NCI-H1930 (cell line): Measurements from ENCODE around the gene SMYD3.
"Not testable (repeated sequence)": the region's sequence is repeated elsewhere in the genome, so short reads cannot be mapped to it uniquely, and the experiment has no call there.

ENCODE experiments used
- DNase-seq, 2 experiments: peaks; one replicate each; lab custom pipeline; 2025; lab: John Stamatoyannopoulos, UW

SMYD3 gene

GRCh38 chr1:246108278-246108925, 398.7 kb downstream of the SMYD3 start:
- DNase-seq = no peak

DNA sequence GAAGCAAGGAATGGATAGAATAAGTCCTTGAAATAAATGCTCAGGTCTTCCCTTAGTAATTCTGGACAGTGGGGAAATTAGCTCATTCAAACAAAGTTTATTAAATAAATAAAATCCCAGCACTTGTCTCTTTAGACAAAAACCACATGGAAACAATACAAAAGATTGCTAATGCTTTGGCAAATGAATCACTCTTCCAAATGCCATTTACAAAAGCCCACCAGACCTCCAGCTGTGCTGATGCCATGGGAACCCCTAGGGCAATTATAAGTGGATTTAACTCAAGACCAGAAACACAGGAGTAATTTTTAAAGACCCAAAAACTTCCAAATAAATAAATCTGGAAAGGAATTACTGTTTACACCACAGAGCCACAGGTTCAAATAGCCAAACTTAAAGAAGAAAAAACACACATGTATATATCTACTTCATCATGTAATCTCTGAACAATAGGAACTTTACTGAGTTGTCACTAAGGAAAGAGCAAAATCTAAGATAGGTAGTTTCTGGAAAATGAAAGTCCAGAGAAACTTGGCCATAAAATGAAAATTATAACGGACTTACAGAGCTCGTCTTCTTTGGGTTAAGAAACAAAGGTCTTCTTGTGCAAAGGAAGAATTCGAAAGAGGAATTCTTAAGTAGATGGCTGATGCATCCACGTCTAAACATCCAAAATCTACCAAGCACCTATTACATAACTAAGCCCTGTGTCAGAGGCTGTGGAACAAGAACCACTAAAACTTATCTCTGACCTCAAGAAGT, 399.4 kb downstream of the SMYD3 start:
- DNase-seq = no peak

- DNase-seq = no peak
These were observed 400.7 kb downstream of the SMYD3 start for GRCh38 chr1:246106342-246106763.

DNA sequence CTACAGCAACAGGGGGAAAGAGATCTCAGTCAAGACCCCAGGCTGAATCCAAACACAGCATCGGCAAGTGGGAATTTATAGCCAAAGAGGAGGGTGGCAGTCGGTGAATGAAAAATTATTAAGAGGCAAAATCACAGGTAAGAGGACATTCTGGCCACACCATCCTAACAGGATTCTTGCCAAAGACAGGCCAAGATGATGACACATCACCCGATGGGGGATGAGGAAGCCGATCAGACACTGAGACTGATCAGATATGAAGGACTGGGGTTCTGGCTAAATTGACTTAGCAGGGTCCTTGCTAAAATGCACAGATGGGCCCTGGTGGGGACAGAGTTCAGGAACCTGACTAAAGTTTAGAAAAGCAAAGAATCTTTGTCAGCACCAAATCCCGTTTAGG, 402.2 kb downstream of the SMYD3 start:
- no peak for DNase-seq

- no peak for DNase-seq
These were observed 407.5 kb downstream of the SMYD3 start for GRCh38 chr1:246099570-246099969.

GRCh38 chr1:246096356-246096755, 410.7 kb downstream of the SMYD3 start:
- DNase-seq = no peak

GRCh38 chr1:246095443-246095842, 411.6 kb downstream of the SMYD3 start:
- no peak for DNase-seq

DNA sequence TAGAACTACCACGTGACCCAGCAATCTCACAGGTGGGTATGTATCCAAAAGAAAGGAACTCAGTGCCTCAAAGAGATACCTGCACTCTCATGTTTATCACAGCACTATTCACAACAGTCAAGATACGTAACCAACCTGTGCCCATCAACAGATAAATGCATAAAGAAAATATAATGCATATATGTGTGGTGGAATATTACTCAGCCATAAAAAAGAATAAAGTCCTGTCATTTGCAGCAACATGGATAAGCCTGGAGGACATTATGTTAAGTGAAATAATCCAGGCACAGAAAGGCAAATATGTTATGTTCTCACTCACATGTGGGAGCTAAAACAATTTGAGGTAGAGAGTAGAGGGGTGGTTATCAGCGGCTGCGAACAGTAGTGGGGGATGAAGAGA, 413.8 kb downstream of the SMYD3 start:
- no peak for DNase-seq

DNA sequence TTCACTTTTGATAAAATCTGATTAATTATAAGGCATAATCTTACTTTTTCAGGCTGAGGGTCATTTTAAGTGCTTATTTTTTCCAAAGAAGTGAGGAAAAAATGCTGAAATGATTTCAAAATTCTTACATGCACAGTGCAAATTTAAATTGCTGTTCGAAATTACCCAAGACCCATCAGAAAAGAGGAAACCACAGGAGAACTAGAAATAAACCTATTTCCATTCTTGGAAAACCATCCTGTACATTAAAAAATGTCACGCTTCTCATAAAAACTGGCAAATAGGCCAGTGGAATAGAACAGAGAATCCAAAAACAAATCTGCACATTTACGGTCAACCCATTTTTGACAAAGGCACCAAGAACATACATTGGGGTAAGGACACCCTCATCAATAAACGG, 414.9 kb downstream of the SMYD3 start:
- no peak for DNase-seq

- no peak for DNase-seq
These were observed 415.6 kb downstream of the SMYD3 start for GRCh38 chr1:246091477-246091876.

GRCh38 chr1:246086191-246086590, 420.9 kb downstream of the SMYD3 start:
- no peak for DNase-seq

DNA sequence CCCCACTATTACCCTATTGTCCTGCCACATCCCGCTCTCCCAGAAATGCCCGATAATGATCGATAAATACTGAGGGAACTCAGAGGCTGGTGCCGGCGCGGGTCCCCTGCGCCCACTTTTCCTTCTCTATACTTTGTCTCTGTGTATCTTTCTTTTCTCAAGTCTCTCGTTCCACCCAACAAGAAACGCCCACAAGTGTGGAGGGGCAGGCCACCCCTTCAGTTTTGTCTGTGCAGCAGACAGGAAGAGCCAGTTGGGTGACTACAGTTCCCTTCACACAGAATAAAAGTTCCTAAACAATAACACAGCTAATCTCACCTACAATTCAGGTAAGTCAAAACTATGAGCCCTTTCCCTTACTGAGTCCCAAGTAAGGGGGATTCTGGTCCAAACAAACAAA, 423.7 kb downstream of the SMYD3 start:
- no peak for DNase-seq

DNA sequence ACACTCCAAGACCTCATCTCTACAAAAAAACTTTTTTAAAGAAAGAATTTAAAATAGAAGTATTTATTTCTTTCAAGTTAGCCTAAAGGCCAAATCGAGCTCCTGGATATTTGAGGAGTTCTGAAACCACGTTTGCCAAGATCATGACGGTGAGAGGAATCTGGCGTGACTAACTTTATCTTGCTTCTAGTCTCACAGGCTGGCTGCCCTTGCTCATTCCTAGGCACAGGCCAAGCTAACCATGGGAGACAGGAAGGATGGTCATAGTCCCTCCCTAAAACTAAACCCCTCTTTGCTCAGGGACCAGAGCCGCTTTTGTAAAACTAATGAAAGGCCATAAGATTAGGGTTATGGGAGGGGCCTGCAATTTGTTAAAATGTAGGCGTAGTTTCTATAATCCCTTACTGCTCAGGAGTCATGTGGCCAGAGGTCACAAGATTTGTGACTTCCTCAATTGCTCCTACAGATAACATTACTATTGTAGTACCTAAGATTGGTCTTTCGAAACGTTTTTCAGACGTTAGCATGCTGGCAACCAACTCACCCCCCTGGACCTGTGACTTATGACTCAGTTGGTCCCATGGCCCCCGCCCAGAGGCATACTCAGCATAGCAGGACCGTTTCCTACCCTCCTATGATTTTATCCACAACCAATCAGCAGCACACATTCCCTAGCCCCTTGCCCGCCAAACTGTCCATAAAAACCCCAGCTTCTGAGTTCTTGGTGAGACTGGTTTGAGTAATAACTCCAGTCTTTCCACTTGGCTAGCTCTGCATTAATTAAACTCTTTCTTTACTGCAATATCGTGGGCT, 425.0 kb downstream of the SMYD3 start:
- no peak for DNase-seq

- DNase-seq = no peak
These were observed 425.9 kb downstream of the SMYD3 start for GRCh38 chr1:246081138-246081702.

DNA sequence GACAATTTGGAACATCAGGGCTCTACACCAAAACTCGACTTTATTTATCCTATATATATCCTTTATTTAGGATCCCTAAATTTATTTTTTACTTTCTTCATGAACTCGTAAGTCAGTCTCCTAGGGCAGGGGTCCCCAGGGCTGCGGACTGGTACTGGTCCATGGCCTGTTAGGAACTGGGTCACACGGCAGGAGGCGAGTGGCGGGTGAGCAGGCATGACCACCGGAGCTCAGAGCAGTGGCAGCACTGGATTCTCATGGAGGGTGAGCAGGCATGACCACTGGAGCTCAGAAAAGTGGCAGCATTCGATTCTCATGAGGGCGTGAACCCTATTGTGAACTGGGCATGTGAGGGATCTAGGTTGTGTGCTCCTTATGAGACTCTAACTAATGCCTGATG, 427.0 kb downstream of the SMYD3 start:
- no peak for DNase-seq

DNA sequence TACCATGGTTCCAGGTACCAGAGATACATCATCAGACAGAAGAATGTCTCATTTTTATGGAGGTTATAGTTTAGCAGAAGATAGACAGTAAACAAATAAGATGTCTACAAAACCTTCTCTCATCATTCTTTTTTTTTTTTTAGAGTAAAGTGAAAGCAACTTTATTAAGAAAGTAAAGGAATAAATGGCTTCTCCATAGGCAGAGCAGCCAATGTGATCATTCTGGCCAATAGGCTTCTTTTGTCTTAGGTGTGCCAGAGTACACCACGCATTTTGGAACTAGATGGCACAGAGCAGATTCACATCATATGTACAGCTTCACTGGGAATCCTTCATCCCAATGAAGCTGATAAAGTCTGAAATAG, 428.2 kb downstream of the SMYD3 start:
- DNase-seq = no peak

- no peak for DNase-seq
These were observed 428.8 kb downstream of the SMYD3 start for GRCh38 chr1:246078126-246078887.

DNA sequence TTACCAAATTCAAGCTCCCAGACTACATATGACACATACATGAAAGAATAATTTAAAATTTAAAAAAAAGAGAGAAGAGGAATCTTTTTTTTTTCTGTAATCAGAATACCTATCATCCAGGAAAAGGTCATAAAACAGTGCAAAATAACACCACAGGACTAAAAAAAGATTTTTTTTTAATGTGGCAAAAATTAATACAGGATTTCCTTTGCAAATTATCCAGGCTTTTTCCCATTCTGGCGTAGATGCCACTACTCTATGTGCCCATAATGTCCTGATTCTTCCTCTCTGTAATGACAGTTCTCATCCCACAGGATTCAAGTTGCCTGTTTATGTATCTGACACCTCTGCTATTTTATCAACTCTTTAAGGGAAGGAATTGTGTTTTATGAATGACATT, 429.6 kb downstream of the SMYD3 start:
- DNase-seq = no peak

- DNase-seq = no peak
These were observed 432.7 kb downstream of the SMYD3 start for GRCh38 chr1:246074421-246074820.

DNA sequence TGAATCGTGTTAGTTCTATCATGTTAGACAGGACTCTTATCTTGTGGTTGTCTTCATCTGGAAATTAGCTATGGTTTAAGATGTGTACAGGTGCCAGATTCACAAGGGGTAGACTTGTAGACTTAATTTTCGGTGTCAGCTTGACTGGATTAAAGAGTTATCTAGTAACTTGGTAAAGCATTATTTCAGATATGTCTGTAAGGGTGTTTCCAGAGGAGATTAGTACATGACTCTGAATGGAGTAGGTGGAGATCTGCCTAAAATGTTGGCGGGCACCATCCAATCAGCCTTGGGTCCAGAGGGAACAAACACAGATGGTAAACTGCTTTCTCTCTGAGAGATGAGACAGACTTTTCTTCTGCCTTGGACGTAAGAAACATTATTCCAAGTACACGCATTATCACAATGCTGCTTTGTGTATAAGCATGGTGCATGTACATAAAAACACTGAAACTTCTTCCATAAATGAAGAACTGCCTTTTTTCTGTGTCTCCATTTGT, 434.6 kb downstream of the SMYD3 start:
- DNase-seq = no peak

DNA sequence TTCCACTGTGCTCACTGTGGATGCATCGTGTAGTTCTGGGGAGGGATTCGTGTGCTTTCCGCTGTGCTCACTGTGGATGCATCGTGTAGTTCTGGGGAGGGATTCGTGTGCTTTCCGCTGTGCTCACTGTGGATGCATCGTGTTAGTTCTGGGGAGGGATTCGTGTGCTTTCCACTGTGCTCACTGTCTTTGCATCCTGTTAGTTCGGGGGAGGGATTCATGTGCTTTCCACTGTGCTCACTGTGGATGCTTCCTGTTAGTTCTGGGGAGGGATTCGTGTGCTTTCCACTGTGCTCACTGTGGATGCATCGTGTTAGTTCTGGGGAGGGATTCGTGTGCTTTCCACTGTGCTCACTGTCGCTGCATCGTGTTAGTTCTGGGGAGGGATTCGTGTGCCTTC, 435.1 kb downstream of the SMYD3 start:
- DNase-seq = not testable (repeated sequence)

GRCh38 chr1:246071561-246071960, 435.5 kb downstream of the SMYD3 start:
- DNase-seq = not testable (repeated sequence)
